HepG2 (cell line): ENCODE measurements around the gene PRH2. TPM values are rescaled to one million over a fixed set of nuclear protein-coding genes. Genes with fewer than 3 reads are reported as not detected.

Source experiments
- DNMT3B ChIP-seq: conservative IDR thresholded peaks from 2 replicates; pipeline ENCODE4 v1.6.1; 2016; ENCODE audit warnings: missing biosample characterization, control low read depth
- EEA1 ChIP-seq: sonication (generic); formaldehyde crosslinking; IDR thresholded peaks from 2 replicates; pipeline ENCODE4 v1.5.1; 2020; ENCODE audit warnings: mild to moderate bottlenecking, missing genetic modification reagents, borderline replicate concordance
- EED ChIP-seq: sonication (generic); formaldehyde crosslinking; IDR thresholded peaks from 2 replicates; pipeline ENCODE4 v1.5.0; 2020; ENCODE audit warnings: mild to moderate bottlenecking, missing genetic modification reagents
- ELF4 ChIP-seq: sonication (generic); formaldehyde crosslinking; IDR thresholded peaks from 2 replicates; pipeline ENCODE4 v1.5.0; 2020; ENCODE audit warnings: missing genetic modification reagents, mild to moderate bottlenecking, moderate library complexity, borderline replicate concordance
- GATAD2A ChIP-seq: IDR thresholded peaks from 2 replicates; pipeline ENCODE4 v1.6.1; 2016
- HMGA1 ChIP-seq: sonication (generic); formaldehyde crosslinking; conservative IDR thresholded peaks from 2 replicates; pipeline ENCODE4 v1.4.0; 2020; ENCODE audit warnings: missing genetic modification reagents
- NCOA5 ChIP-seq: sonication (generic); formaldehyde crosslinking; IDR thresholded peaks from 2 replicates; pipeline ENCODE4 v1.4.0; 2020; ENCODE audit warnings: missing genetic modification reagents
- SNAI1 ChIP-seq: sonication (generic); formaldehyde crosslinking; IDR thresholded peaks from 2 replicates; pipeline ENCODE4 v1.5.0; 2020; ENCODE audit warnings: mild to moderate bottlenecking, missing genetic modification reagents, borderline replicate concordance
- SUZ12 ChIP-seq: fragments of 150-350 bp; IDR thresholded peaks from 2 replicates; pipeline ENCODE4 v1.6.1; 2014; ENCODE audit warnings: low read depth, low read length
- TAF15 ChIP-seq: fragments of 200-400 bp; formaldehyde crosslinking; IDR thresholded peaks from one replicate; pipeline ENCODE4 v1.6.1; 2018; ENCODE audit warnings: mild to moderate bottlenecking, low read depth, low read length; ENCODE audit not compliant: poor library complexity, severe bottlenecking
- ZNF280D ChIP-seq: sonication (generic); formaldehyde crosslinking; IDR thresholded peaks from 2 replicates; pipeline ENCODE4 v1.5.1; 2020; ENCODE audit warnings: mild to moderate bottlenecking, missing genetic modification reagents
- ZNF329 ChIP-seq: sonication (generic); formaldehyde crosslinking; IDR thresholded peaks from 2 replicates; pipeline ENCODE4 v1.9.0; 2021; ENCODE audit warnings: low read depth, mild to moderate bottlenecking, missing genetic modification reagents
- ZNF672 ChIP-seq: sonication (generic); formaldehyde crosslinking; IDR thresholded peaks from 2 replicates; pipeline ENCODE4 v1.8.1; 2022; ENCODE audit warnings: missing genetic modification reagents
- ZNF7 ChIP-seq: IDR thresholded peaks from 2 replicates; pipeline ENCODE4 v1.6.1; 2016; ENCODE audit warnings: missing biosample characterization, missing genetic modification reagents
- ZNF709 ChIP-seq: sonication (generic); formaldehyde crosslinking; IDR thresholded peaks from 2 replicates; pipeline ENCODE4 v1.5.0; 2020; ENCODE audit warnings: mild to moderate bottlenecking, missing genetic modification reagents
- ZNF839 ChIP-seq: sonication (generic); formaldehyde crosslinking; IDR thresholded peaks from 2 replicates; pipeline ENCODE4 v1.4.0; 2020; ENCODE audit warnings: missing genetic modification reagents, mild to moderate bottlenecking, borderline replicate concordance
- polyA plus RNA-seq, 8 experiments: library from polyadenylated mRNA; depleted of rRNA in 3 of 8; stranded (reverse) in 7 of 8; unstranded in 1 of 8; fragments of >200 nt; fragmentation: Illumina TruSeq in 4 of 8; extraction: Trizol in 4 of 8; gene quantifications; 2 replicates each; pipeline versions ENCODE4 v1.2.1 to v1.2.3, GENCODE V29; 2011 to 2016; ENCODE audit warnings: low read depth in 4 of 8, missing spikeins in 1 of 8, mixed read lengths in 1 of 8; ENCODE audit not compliant: insufficient read depth in 1 of 8
- total RNA-seq, 5 experiments: library from RNA; depleted of rRNA; stranded (reverse); fragments of >200 nt; fragmentation: Illumina TruSeq; extraction: Trizol; gene quantifications; 2 replicates each; pipeline ENCODE4 v1.2.3, GENCODE V29; 2016; ENCODE audit warnings: low read depth in 1 of 5
- TF ChIP-seq, protein P1 (sequence below): sonication (generic); formaldehyde crosslinking; IDR thresholded peaks from 2 replicates; pipeline ENCODE4 v1.4.0; 2020; ENCODE audit warnings: mild to moderate bottlenecking, missing genetic modification reagents
- TF ChIP-seq, protein P2 (sequence below): sonication (generic); formaldehyde crosslinking; IDR thresholded peaks from 2 replicates; pipeline ENCODE4 v1.4.0; 2020; ENCODE audit warnings: mild to moderate bottlenecking, missing genetic modification reagents
- TF ChIP-seq, protein P3 (sequence below): sonication (generic); formaldehyde crosslinking; IDR thresholded peaks from 2 replicates; pipeline ENCODE4 v1.8.0; 2022; ENCODE audit warnings: missing genetic modification reagents, mild to moderate bottlenecking, borderline replicate concordance
- TF ChIP-seq, protein P4 (sequence below): sonication (generic); formaldehyde crosslinking; IDR thresholded peaks from 2 replicates; pipeline ENCODE4 v1.4.0; 2020; ENCODE audit warnings: missing genetic modification reagents, borderline replicate concordance
- TF ChIP-seq, protein P5 (sequence below): IDR thresholded peaks from 2 replicates; pipeline ENCODE4 v1.6.1; 2016; ENCODE audit warnings: mild to moderate bottlenecking

PRH2 gene
- total and polyA plus RNA-seq, 2 of the 13 experiments (the other 11 are each of a cell fraction or from before 2014, with no cell fraction given) = 0.24 to 0.48 TPM

DNA sequence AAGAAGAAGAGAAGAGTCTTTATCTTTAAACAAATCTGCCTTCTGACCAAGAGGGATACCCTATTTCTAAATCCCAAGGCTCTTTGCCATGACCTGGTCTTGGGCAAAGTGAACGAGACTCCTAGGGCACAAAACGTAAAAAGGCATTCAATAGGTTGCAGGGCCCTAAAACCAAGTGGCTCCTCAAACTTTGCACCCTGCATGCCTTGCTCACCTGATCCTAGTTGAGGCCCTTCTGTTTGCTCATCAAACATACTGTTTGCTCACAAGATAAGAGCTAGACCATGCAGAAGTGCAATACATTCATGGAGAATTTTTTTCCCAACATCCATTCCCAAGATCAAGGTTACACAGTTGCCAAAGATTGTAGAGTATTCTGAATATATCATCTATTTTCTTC, 37.1 kb upstream of the PRH2 start (continued):
- TF ChIP-seq, protein P1, sequence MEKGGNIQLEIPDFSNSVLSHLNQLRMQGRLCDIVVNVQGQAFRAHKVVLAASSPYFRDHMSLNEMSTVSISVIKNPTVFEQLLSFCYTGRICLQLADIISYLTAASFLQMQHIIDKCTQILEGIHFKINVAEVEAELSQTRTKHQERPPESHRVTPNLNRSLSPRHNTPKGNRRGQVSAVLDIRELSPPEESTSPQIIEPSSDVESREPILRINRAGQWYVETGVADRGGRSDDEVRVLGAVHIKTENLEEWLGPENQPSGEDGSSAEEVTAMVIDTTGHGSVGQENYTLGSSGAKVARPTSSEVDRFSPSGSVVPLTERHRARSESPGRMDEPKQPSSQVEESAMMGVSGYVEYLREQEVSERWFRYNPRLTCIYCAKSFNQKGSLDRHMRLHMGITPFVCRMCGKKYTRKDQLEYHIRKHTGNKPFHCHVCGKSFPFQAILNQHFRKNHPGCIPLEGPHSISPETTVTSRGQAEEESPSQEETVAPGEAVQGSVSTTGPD (CRISPR knock-in tag) = no peak
- TF ChIP-seq, protein P2, sequence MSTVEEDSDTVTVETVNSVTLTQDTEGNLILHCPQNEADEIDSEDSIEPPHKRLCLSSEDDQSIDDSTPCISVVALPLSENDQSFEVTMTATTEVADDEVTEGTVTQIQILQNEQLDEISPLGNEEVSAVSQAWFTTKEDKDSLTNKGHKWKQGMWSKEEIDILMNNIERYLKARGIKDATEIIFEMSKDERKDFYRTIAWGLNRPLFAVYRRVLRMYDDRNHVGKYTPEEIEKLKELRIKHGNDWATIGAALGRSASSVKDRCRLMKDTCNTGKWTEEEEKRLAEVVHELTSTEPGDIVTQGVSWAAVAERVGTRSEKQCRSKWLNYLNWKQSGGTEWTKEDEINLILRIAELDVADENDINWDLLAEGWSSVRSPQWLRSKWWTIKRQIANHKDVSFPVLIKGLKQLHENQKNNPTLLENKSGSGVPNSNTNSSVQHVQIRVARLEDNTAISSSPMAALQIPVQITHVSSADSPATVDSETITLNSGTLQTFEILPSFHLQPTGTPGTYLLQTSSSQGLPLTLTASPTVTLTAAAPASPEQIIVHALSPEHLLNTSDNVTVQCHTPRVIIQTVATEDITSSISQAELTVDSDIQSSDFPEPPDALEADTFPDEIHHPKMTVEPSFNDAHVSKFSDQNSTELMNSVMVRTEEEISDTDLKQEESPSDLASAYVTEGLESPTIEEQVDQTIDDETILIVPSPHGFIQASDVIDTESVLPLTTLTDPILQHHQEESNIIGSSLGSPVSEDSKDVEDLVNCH (CRISPR knock-in tag) = no peak
- TF ChIP-seq, protein P3, sequence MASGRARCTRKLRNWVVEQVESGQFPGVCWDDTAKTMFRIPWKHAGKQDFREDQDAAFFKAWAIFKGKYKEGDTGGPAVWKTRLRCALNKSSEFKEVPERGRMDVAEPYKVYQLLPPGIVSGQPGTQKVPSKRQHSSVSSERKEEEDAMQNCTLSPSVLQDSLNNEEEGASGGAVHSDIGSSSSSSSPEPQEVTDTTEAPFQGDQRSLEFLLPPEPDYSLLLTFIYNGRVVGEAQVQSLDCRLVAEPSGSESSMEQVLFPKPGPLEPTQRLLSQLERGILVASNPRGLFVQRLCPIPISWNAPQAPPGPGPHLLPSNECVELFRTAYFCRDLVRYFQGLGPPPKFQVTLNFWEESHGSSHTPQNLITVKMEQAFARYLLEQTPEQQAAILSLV (CRISPR knock-in tag) = no peak
- TF ChIP-seq EEA1 (CRISPR knock-in tag) (no peak), ZNF329 (CRISPR knock-in tag) (no peak), NCOA5 (CRISPR knock-in tag) (no peak), SNAI1 (no peak), ZNF839 (no peak), TAF15 (no peak), DNMT3B (CRISPR knock-in tag) (0 out of 2 replicates have a peak, but pooled peaks have one; percentile 24), ZNF7 (CRISPR knock-in tag) (no peak), ZNF280D (CRISPR knock-in tag) (peak; percentile 88), ELF4 (CRISPR knock-in tag) (no peak), GATAD2A (CRISPR knock-in tag) (peak; percentile 99), SUZ12 (no peak), ZNF709 (CRISPR knock-in tag) (no peak), ZNF672 (CRISPR knock-in tag) (no peak), EED (CRISPR knock-in tag) (no peak), HMGA1 (no peak)
- TF ChIP-seq, protein P4, sequence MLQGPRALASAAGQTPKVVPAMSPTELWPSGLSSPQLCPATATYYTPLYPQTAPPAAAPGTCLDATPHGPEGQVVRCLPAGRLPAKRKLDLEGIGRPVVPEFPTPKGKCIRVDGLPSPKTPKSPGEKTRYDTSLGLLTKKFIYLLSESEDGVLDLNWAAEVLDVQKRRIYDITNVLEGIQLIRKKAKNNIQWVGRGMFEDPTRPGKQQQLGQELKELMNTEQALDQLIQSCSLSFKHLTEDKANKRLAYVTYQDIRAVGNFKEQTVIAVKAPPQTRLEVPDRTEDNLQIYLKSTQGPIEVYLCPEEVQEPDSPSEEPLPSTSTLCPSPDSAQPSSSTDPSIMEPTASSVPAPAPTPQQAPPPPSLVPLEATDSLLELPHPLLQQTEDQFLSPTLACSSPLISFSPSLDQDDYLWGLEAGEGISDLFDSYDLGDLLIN (CRISPR knock-in tag) = no peak
- TF ChIP-seq, protein P5, sequence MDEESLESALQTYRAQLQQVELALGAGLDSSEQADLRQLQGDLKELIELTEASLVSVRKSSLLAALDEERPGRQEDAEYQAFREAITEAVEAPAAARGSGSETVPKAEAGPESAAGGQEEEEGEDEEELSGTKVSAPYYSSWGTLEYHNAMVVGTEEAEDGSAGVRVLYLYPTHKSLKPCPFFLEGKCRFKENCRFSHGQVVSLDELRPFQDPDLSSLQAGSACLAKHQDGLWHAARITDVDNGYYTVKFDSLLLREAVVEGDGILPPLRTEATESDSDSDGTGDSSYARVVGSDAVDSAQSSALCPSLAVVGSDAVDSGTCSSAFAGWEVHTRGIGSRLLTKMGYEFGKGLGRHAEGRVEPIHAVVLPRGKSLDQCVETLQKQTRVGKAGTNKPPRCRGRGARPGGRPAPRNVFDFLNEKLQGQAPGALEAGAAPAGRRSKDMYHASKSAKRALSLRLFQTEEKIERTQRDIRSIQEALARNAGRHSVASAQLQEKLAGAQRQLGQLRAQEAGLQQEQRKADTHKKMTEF = peak; percentile 98
